HG02943 (cell line): Measurements from ENCODE around the gene HMGCS2.
"Not testable (repeated sequence)": the region's sequence is repeated elsewhere in the genome, so short reads cannot be mapped to it uniquely, and the experiment has no call there.

Experiments used
- ATAC-seq: cut with Tn5 transposase; IDR thresholded peaks from one replicate; pipeline ENCODE4 v1.9.1; 2021; ENCODE audit warnings: mild to moderate bottlenecking, low read depth, moderate library complexity; ENCODE audit not compliant: unreplicated experiment

The HMGCS2 gene

GRCh38 chr1:119732465-119733168 lies 36.1 kb downstream of the HMGCS2 start:
- ATAC-seq = no peak

DNA sequence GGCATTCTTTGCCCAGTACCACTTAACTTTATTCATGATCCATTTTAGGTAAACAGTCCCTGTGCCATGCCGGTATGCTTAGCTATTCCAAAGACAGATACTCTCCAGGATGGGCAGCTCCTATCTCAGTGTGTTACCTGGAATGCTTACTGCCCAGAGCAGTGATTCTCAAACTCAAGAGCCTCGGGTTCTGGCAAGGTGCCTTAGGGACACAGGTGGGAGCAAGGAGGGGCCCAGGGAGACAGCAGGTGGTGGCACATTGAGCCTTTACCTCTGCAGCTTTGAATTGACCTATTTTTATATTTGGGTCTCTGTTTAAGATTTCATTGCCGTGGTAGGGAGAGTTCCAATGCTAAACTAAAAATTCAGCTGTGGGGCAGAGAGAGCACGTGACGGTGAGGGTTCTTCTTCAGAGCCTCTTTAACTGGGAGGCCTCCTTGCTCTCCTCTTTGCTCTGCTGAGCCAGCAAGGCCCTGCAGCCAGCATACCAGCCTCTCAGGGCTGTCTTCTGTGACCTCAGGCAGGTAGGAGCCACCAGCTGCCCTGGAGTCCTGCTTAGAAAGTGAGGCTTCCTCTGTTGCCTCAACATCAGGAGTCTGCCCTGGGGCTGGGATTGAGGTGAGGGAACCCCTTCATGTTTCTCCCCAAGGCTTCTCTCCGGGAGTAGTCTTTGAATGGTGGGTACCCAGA lies 36.8 kb downstream of the HMGCS2 start:
- ATAC-seq = no peak

DNA sequence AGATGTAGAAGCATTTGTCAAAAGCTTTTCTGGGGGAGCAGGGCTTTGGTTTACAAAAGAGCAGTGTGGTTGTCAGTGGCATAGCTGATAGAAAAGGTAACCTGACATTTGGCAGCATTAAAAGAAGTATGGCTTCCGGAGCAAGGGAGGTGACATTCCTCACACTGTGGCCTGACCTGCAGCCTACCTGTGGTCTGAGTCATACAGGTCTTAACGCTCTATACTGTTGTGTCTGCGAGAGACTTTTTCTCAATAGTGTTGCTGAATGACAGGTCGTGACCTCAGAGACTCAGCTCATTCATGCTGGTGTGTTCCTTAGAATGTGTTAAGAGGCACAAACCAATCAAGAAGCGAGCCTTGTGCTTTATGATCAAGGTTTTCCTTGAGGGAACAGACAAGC lies 37.6 kb downstream of the HMGCS2 start:
- no peak for ATAC-seq

GRCh38 chr1:119729044-119729443 lies 39.7 kb downstream of the HMGCS2 start:
- ATAC-seq = no peak

DNA sequence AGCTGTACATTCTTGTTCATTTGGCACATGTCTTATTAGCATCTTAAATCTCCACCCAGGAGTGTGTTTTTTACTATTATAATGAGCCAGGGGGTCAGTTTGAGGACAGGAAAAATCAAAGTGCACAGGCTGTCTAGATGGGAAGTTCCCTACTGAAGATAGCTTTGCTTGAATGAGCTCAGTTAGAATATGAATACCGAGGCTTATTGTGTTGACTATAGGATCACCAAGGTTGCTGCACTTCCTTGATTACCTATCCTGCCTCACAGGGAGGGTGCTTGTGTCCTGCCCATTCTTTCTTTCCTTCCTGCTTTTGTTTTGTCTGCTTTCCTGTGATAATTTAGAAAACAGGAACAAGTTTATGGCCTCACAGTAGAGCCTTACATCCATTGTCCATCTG lies 40.7 kb downstream of the HMGCS2 start:
- no peak for ATAC-seq

DNA sequence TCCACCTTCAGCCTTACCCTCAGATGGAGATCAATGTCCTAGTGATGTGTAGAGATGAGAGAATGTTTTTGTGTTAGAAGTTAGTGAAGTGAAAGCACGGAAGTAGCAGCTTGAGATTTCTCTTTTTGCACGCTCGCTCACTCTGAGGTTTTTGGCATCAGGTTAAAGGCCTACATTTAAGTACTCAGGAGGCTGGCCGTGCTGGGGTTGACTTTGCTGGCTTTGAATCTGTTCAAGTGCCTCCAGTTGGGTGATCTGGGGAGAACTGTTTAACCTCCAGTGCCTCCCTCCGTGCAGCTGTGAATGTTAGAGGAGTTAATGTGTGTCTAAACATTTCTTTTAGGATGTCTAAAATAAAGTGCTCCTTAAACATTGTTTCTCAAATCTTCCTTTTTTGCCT lies 43.1 kb downstream of the HMGCS2 start:
- ATAC-seq = no peak

- ATAC-seq = no peak
These were observed 44.0 kb downstream of the HMGCS2 start for GRCh38 chr1:119724611-119725218.

DNA sequence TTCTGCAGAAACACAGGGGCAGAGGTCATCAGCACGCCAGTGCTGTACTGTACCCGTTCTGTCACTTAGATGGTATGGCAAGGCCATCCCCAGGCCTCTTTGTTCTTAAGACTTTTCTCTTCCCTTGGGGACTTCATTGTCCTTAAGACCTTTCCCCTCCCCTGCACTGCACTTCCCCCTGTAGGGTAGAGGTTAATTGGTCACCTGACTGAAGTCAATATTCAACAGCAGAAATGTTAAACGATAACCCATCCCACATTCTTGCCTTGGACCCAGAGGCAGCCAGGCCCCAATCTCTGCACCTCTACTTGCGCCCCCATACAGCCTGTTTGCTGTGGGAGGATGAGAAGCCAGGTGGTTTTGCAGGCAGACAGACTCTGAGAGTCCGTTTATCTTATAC lies 46.8 kb downstream of the HMGCS2 start:
- ATAC-seq = no peak

DNA sequence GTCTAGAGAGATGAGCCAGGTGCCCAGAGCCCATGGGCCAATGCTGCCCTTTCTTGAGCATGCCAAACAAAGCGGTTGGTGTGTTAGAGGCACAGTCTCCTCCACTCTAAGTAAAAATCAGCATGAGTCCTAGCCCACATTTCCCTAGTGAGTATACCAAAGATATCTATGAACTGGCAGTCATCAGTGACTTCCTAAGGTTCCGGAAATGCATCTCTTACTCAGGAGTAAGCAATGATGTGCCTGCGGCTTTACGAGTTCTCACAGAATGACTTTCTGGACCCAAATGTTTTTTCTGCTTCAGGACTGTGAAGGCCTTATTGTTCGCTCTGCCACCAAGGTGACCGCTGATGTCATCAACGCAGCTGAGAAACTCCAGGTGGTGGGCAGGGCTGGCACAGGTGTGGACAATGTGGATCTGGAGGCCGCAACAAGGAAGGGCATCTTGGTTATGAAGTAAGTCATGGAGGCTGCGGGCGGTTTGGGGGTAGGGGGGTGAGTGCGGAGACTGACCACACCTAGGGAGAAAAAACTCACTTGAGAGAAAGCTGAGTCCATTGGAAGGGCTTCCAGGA lies 47.8 kb downstream of the HMGCS2 start:
- ATAC-seq = no peak

- no peak for ATAC-seq
These were observed 49.7 kb downstream of the HMGCS2 start for GRCh38 chr1:119718972-119719371.

GRCh38 chr1:119718409-119718808 lies 50.3 kb downstream of the HMGCS2 start:
- no peak for ATAC-seq

- no peak for ATAC-seq
These were observed 53.2 kb downstream of the HMGCS2 start for GRCh38 chr1:119715542-119715941.

- no peak for ATAC-seq
These were observed 54.1 kb downstream of the HMGCS2 start for GRCh38 chr1:119714583-119714982.

- no peak for ATAC-seq
These were observed 54.8 kb downstream of the HMGCS2 start for GRCh38 chr1:119713749-119714456.

- no peak for ATAC-seq
These were observed 55.5 kb downstream of the HMGCS2 start for GRCh38 chr1:119713039-119713748.

DNA sequence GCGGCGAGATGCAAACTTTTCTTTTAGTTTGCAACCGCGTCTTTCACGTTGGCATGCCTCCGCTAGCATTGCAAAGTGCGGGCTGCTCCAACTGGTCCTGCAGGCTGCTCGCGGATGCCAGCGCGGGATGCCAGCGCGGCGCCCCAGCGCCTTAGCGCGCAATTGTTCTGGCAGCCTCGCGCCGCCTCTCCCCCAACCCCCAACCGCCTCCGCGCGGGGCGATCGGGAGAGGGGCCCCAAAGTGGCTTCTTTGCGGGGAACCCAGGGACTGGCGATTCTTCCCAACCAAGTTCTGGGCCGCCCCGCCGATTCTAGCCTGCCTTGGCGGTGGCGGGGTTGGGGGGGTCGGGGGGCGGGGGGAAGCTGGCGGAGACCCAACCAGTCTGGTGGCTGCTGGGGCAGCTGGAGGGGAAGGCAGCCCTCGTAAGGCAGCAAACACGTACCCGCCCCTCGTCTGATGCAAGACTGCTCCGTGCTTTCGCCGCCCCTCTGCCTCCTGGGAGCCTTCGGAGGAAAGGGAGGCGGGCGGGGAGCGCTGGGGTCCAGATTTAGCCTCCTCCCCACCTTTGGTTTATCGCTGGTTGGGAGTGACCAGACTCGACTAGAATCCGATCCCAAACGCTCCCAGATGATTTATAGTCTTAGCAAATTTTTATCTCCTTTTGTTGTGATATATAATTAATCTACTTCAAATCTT lies 56.2 kb downstream of the HMGCS2 start:
- no peak for ATAC-seq

GRCh38 chr1:119711804-119712341 lies 56.8 kb downstream of the HMGCS2 start, which contains the start of gene PHGDH:
Gene PHGDH, plus strand, starts transcription at chr1:119711934. Its CDS starts 89 bp downstream, at chr1:119712023.
- no peak for ATAC-seq

GRCh38 chr1:119711356-119711803 lies 57.3 kb downstream of the HMGCS2 start:
- not testable (repeated sequence) for ATAC-seq

DNA sequence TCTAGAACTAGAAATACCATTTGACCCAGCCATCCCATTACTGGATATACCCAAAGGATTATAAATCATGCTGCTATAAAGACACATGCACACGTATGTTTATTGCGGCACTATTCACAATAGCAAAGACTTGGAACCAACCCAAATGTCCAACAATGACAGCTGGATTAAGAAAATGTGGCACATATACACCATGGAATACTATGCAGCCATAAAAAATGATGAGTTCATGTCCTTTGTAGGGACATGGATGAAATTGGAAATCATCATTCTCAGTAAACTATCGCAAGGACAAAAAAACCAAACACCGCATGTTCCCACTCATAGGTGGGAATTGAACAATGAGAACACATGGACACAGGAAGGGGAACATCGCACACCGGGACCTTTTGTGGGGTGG lies 62.1 kb downstream of the HMGCS2 start:
- not testable (repeated sequence) for ATAC-seq
